K562 (cell line): ENCODE measurements around the gene RPS10. TPM values are rescaled to one million over a fixed set of nuclear protein-coding genes. Genes with fewer than 3 reads are reported as not detected.

Experiments
- BHLHE40 ChIP-seq: IDR thresholded peaks from 2 replicates; pipeline ENCODE4 v1.6.1; 2011; ENCODE audit warnings: low read length, improper control_type of control experiment
- C11orf30 ChIP-seq: fragments of 450-650 bp; IDR thresholded peaks from 2 replicates; pipeline ENCODE4 v1.6.1; 2016; ENCODE audit warnings: low read depth, mild to moderate bottlenecking
- CBFB ChIP-seq: sonication (generic); formaldehyde crosslinking; IDR thresholded peaks from 2 replicates; pipeline ENCODE4 v1.4.0; 2020; ENCODE audit warnings: mild to moderate bottlenecking, missing genetic modification reagents
- CBX5 ChIP-seq: IDR thresholded peaks from 2 replicates; pipeline ENCODE4 v1.6.1; 2014; ENCODE audit warnings: low read depth, borderline replicate concordance
- CREB1 ChIP-seq, 2 experiments: sonication (generic) in 1 of 2; formaldehyde crosslinking in 1 of 2; IDR thresholded peaks; 2 replicates each; pipeline versions ENCODE4 v1.6.1 to v1.8.0; 2012 to 2022; ENCODE audit warnings: inconsistent platforms in 1 of 2, mild to moderate bottlenecking in 1 of 2, missing genetic modification reagents in 1 of 2, moderate library complexity in 1 of 2
- HNRNPUL1 ChIP-seq: fragments of 200-400 bp; formaldehyde crosslinking; IDR thresholded peaks from 2 replicates; pipeline ENCODE4 v1.6.1; 2017; ENCODE audit warnings: low read length
- LARP7 ChIP-seq: fragments of 450-650 bp; IDR thresholded peaks from 2 replicates; pipeline ENCODE4 v1.6.1; 2016
- MAFK ChIP-seq: IDR thresholded peaks from 2 replicates; pipeline ENCODE4 v1.6.1; 2011; ENCODE audit warnings: low read length, improper control_type of control experiment
- MED1 ChIP-seq: sonication (generic); formaldehyde crosslinking; IDR thresholded peaks from 2 replicates; pipeline ENCODE4 v1.8.1; 2023; ENCODE audit warnings: missing genetic modification reagents, borderline replicate concordance
- PHF21A ChIP-seq: fragments of 450-650 bp; IDR thresholded peaks from 2 replicates; pipeline ENCODE4 v1.6.1; 2017; ENCODE audit warnings: low read depth, borderline replicate concordance
- PML ChIP-seq: IDR thresholded peaks from 2 replicates; pipeline ENCODE4 v1.6.1; 2012; ENCODE audit warnings: low read length, inconsistent platforms
- RFX1 ChIP-seq: fragments of 450-650 bp; IDR thresholded peaks from 2 replicates; pipeline ENCODE4 v1.6.1; 2016; ENCODE audit warnings: mild to moderate bottlenecking, moderate library complexity
- RHOXF2B ChIP-seq: fragments of 250-450 bp; sonication (Bioruptor Pico); conservative IDR thresholded peaks from 2 replicates; pipeline ENCODE4 v1.5.1; 2021
- SMARCB1 ChIP-seq: IDR thresholded peaks from 2 replicates; pipeline ENCODE4 v1.6.1; 2011; ENCODE audit warnings: improper control_type of control experiment, low read depth; ENCODE audit not compliant: insufficient read length
- STAG1 ChIP-seq: sonication (generic); formaldehyde crosslinking; IDR thresholded peaks from 2 replicates; pipeline ENCODE4 v1.5.0; 2020; ENCODE audit warnings: missing genetic modification reagents, borderline replicate concordance
- TCF7 ChIP-seq: sonication (generic); IDR thresholded peaks from 2 replicates; pipeline ENCODE4 v1.6.1; 2016; ENCODE audit warnings: antibody characterized with exemption, borderline replicate concordance
- U2AF2 ChIP-seq: fragments of 200-400 bp; formaldehyde crosslinking; optimal IDR thresholded peaks from 2 replicates; pipeline ENCODE3; 2017; ENCODE audit warnings: low read depth, mild to moderate bottlenecking, low read length
- ZNF239 ChIP-seq: fragments of 250-450 bp; sonication (Bioruptor Pico); IDR thresholded peaks from 2 replicates; pipeline ENCODE4 v1.4.0; 2020; ENCODE audit warnings: mild to moderate bottlenecking
- ZNF717 ChIP-seq: fragments of 250-450 bp; sonication (Bioruptor Pico); IDR thresholded peaks from 2 replicates; pipeline ENCODE4 v1.5.0; 2021
- ZSCAN29 ChIP-seq: fragments of 450-650 bp; IDR thresholded peaks from 2 replicates; pipeline ENCODE4 v1.6.1; 2017
- polyA plus RNA-seq, 8 experiments: library from polyadenylated mRNA; depleted of rRNA in 4 of 8; stranded (reverse) in 5 of 8; unstranded in 3 of 8; fragments of >200 nt; fragmentation: Nextera tagmentation in 2 of 8; fragmentation: Illumina TruSeq in 1 of 8; extraction: Ambion mirVana in 2 of 8; extraction: Trizol in 1 of 8; gene quantifications; 2 replicates each; pipeline versions ENCODE4 v1.2.1 to v1.2.3, GENCODE V29; 2011 to 2014; ENCODE audit warnings: inconsistent platforms in 1 of 8, missing spikeins in 1 of 8
- total RNA-seq, 7 experiments: library from RNA; depleted of rRNA in 6 of 7; stranded (reverse); fragments of >200 nt in 6 of 7; fragmentation: Illumina TruSeq in 2 of 7; extraction: Trizol in 2 of 7; gene quantifications; 2 replicates each; pipeline versions ENCODE4 v1.2.1 to v1.2.3, GENCODE V29; 2011 to 2021; ENCODE audit warnings: low replicate concordance in 1 of 7
- TF ChIP-seq, protein P1 (sequence below): sonication (generic); formaldehyde crosslinking; IDR thresholded peaks from 2 replicates; pipeline ENCODE4 v1.8.1; 2023; ENCODE audit warnings: mild to moderate bottlenecking, missing genetic modification reagents
- TF ChIP-seq, protein P2 (sequence below): fragments of 250-450 bp; sonication (Bioruptor Pico); IDR thresholded peaks from 2 replicates; pipeline ENCODE4 v1.8.0; 2021; ENCODE audit warnings: mild to moderate bottlenecking, moderate library complexity
- TF ChIP-seq, protein P3 (sequence below): fragments of 250-450 bp; sonication (Bioruptor Pico); IDR thresholded peaks from 2 replicates; pipeline ENCODE4 v1.4.0; 2020; ENCODE audit warnings: mild to moderate bottlenecking, moderate library complexity
- TF ChIP-seq, protein P4 (sequence below): fragments of 250-450 bp; sonication (Bioruptor Pico); IDR thresholded peaks from 2 replicates; pipeline ENCODE4 v1.5.0; 2020; ENCODE audit warnings: mild to moderate bottlenecking, borderline replicate concordance

RPS10 gene
- total and polyA plus RNA-seq, 9 of the 15 experiments (the other 6 are each of a cell fraction or from before 2014, with no cell fraction given), result 2,680 to 5,251 (median 3,876) TPM

DNA sequence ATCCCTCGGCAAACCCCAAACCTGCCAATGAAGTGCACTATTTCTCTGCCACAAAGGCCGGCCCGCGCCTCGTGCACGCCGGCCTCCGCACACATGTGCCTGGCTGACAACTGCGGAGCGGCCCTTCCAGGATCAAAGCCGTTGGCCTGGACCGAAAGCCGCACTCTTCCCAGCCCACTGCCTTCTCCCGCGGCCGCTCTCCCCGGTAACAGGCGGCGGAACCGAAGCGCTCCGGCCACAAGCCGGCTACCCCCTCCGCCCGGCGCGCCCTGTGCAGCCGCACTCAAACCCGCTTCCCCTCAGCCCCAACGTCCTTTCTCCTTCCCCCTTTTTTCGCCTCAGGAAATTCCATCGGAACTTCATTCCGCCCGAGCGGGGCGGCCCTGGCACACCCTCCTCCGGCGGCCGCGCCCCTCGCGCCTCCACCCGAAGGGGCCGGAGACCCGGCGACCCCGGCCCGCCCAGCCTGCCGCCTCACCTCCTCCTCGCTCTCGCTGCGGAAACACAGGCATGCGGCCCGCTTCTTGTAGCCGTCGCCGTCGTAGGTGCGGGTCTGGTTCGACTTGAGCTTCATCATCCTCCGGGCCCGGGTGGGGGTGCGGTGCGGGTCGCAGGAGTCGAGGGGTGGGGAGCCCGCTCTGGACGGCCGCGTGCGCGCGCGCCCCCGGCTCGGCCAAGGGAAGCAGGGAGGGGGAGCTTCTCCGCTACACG lies 33.9 kb downstream of the RPS10 start (continued):
- TF ChIP-seq CREB1 (IDR thresholded peaks at IDR 0.05) (no peak), CREB1 (CRISPR knock-in tag; IDR thresholded peaks at IDR 0.05) (peak; percentile 40; the same call in 1 of the 2 replicates), U2AF2 (no peak), CBX5 (no peak), STAG1 (CRISPR knock-in tag) (peak; percentile 10; the same call in 1 of the 2 replicates), LARP7 (no peak; the same call in 1 of the 2 replicates), MAFK (no peak), RHOXF2B (CRISPR knock-in tag) (no peak), BHLHE40 (peak; percentile 53), PHF21A (no peak; the same call in 1 of the 2 replicates), RFX1 (no peak), HNRNPUL1 (no peak), ZSCAN29 (peak; percentile 86), MED1 (no peak), CBFB (no peak), SMARCB1 (no peak), TCF7 (peak; percentile 77; the same call in 1 of the 2 replicates), C11orf30 (no peak), ZNF239 (CRISPR knock-in tag) (no peak), PML (no peak), ZNF717 (CRISPR knock-in tag) (no peak)
- TF ChIP-seq, protein P1, sequence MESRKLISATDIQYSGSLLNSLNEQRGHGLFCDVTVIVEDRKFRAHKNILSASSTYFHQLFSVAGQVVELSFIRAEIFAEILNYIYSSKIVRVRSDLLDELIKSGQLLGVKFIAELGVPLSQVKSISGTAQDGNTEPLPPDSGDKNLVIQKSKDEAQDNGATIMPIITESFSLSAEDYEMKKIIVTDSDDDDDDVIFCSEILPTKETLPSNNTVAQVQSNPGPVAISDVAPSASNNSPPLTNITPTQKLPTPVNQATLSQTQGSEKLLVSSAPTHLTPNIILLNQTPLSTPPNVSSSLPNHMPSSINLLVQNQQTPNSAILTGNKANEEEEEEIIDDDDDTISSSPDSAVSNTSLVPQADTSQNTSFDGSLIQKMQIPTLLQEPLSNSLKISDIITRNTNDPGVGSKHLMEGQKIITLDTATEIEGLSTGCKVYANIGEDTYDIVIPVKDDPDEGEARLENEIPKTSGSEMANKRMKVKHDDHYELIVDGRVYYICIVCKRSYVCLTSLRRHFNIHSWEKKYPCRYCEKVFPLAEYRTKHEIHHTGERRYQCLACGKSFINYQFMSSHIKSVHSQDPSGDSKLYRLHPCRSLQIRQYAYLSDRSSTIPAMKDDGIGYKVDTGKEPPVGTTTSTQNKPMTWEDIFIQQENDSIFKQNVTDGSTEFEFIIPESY (CRISPR knock-in tag), result no peak
- TF ChIP-seq, protein P2, sequence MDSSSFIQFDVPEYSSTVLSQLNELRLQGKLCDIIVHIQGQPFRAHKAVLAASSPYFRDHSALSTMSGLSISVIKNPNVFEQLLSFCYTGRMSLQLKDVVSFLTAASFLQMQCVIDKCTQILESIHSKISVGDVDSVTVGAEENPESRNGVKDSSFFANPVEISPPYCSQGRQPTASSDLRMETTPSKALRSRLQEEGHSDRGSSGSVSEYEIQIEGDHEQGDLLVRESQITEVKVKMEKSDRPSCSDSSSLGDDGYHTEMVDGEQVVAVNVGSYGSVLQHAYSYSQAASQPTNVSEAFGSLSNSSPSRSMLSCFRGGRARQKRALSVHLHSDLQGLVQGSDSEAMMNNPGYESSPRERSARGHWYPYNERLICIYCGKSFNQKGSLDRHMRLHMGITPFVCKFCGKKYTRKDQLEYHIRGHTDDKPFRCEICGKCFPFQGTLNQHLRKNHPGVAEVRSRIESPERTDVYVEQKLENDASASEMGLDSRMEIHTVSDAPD (CRISPR knock-in tag), result no peak
- TF ChIP-seq, protein P3, sequence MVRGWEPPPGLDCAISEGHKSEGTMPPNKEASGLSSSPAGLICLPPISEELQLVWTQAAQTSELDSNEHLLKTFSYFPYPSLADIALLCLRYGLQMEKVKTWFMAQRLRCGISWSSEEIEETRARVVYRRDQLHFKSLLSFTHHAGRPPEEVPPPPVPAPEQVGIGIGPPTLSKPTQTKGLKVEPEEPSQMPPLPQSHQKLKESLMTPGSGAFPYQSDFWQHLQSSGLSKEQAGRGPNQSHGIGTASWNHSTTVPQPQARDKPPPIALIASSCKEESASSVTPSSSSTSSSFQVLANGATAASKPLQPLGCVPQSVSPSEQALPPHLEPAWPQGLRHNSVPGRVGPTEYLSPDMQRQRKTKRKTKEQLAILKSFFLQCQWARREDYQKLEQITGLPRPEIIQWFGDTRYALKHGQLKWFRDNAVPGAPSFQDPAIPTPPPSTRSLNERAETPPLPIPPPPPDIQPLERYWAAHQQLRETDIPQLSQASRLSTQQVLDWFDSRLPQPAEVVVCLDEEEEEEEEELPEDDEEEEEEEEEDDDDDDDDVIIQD (CRISPR knock-in tag), result peak; percentile 66; the same call in 1 of the 2 replicates
- TF ChIP-seq, protein P4, sequence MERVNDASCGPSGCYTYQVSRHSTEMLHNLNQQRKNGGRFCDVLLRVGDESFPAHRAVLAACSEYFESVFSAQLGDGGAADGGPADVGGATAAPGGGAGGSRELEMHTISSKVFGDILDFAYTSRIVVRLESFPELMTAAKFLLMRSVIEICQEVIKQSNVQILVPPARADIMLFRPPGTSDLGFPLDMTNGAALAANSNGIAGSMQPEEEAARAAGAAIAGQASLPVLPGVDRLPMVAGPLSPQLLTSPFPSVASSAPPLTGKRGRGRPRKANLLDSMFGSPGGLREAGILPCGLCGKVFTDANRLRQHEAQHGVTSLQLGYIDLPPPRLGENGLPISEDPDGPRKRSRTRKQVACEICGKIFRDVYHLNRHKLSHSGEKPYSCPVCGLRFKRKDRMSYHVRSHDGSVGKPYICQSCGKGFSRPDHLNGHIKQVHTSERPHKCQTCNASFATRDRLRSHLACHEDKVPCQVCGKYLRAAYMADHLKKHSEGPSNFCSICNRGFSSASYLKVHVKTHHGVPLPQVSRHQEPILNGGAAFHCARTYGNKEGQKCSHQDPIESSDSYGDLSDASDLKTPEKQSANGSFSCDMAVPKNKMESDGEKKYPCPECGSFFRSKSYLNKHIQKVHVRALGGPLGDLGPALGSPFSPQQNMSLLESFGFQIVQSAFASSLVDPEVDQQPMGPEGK (CRISPR knock-in tag), result no peak
